ENCODE data around the gene HSDL2.

DNA sequence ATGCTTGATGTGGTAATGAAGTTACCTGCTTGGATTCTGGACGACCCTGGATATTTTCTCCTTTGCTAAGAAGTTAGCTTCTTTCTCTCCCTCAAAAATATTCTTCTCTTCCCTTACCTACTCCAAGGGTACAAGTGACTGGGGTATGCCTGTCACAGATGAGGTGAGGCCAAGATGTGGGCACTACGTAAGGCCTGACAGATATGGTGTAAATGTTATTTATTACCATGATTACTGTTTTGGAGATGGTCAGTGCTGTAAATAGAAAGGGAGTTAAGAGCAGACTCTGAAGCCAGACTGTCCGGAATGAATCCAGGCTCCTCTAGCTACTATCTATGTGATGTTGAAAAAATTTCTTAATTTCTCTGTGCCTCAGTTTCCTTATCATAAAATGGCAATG, 105.7 kb downstream of the HSDL2 start:
- TF ChIP-seq, protein P1, sequence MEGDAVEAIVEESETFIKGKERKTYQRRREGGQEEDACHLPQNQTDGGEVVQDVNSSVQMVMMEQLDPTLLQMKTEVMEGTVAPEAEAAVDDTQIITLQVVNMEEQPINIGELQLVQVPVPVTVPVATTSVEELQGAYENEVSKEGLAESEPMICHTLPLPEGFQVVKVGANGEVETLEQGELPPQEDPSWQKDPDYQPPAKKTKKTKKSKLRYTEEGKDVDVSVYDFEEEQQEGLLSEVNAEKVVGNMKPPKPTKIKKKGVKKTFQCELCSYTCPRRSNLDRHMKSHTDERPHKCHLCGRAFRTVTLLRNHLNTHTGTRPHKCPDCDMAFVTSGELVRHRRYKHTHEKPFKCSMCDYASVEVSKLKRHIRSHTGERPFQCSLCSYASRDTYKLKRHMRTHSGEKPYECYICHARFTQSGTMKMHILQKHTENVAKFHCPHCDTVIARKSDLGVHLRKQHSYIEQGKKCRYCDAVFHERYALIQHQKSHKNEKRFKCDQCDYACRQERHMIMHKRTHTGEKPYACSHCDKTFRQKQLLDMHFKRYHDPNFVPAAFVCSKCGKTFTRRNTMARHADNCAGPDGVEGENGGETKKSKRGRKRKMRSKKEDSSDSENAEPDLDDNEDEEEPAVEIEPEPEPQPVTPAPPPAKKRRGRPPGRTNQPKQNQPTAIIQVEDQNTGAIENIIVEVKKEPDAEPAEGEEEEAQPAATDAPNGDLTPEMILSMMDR (IDR thresholded peaks at IDR 0.05; ENCODE audit: insufficient read depth, low read depth, low read length) = no peak
- TF ChIP-seq EZH2 (IDR thresholded peaks at IDR 0.05; ENCODE audit: insufficient read depth, low read length) = no peak
